NCI-H774 (cell line): ENCODE results near the gene NAA40.
A peak's percentile ranks its signal among the peaks of the same experiment; 100 is the strongest.

Experiments
- DNase-seq: peaks from one replicate; lab custom pipeline; 2025; lab: John Stamatoyannopoulos, UW

Gene NAA40

GRCh38 chr11:63938479-63939396 lies at the start of gene NAA40:
Gene NAA40 (plus strand): TSS chr11:63939002. CDS start chr11:63939097, 95 bp downstream.
- peak; percentile 99 for DNase-seq

- DNase-seq, result no peak
These were observed 49.5 kb upstream of the NAA40 start for GRCh38 chr11:63889344-63889743.

- no peak for DNase-seq
These were observed 48.4 kb upstream of the NAA40 start for GRCh38 chr11:63890368-63890767.

GRCh38 chr11:63892228-63892627 lies 46.6 kb upstream of the NAA40 start:
- DNase-seq, result no peak

GRCh38 chr11:63893355-63893754 lies 45.4 kb upstream of the NAA40 start:
- DNase-seq, result no peak

GRCh38 chr11:63896071-63896470 lies 42.7 kb upstream of the NAA40 start:
- no peak for DNase-seq

- DNase-seq, result no peak
These were observed 41.2 kb upstream of the NAA40 start for GRCh38 chr11:63897459-63898146.

- DNase-seq, result no peak
These were observed 37.1 kb upstream of the NAA40 start for GRCh38 chr11:63901660-63902059.

GRCh38 chr11:63903884-63904283 lies 34.9 kb upstream of the NAA40 start:
- DNase-seq, result no peak

- no peak for DNase-seq
These were observed 34.1 kb upstream of the NAA40 start for GRCh38 chr11:63904743-63905142.

GRCh38 chr11:63905179-63905578 lies 33.6 kb upstream of the NAA40 start:
- no peak for DNase-seq

- no peak for DNase-seq
These were observed 32.7 kb upstream of the NAA40 start for GRCh38 chr11:63906087-63906486.

- DNase-seq, result no peak
These were observed 32.2 kb upstream of the NAA40 start for GRCh38 chr11:63906585-63906984.

GRCh38 chr11:63907063-63907462 lies 31.7 kb upstream of the NAA40 start:
- DNase-seq, result no peak

GRCh38 chr11:63907808-63908530 lies 30.8 kb upstream of the NAA40 start:
- no peak for DNase-seq

- no peak for DNase-seq
These were observed 30.0 kb upstream of the NAA40 start for GRCh38 chr11:63908631-63909401.

GRCh38 chr11:63909591-63910506 lies 29.0 kb upstream of the NAA40 start:
- DNase-seq, result no peak

GRCh38 chr11:63910675-63911074 lies 28.1 kb upstream of the NAA40 start:
- DNase-seq, result no peak

GRCh38 chr11:63911440-63911839 lies 27.4 kb upstream of the NAA40 start:
- no peak for DNase-seq

GRCh38 chr11:63911876-63912275 lies 26.9 kb upstream of the NAA40 start:
- DNase-seq, result no peak

- no peak for DNase-seq
These were observed 26.1 kb upstream of the NAA40 start for GRCh38 chr11:63912678-63913077.
